ENCODE results near the gene HELZ.
A peak's percentile ranks its signal among the peaks of the same experiment; 100 is the strongest.

Gene HELZ

GRCh38 chr17:67088639-67089038 is 156.4 kb downstream of the HELZ start:
- FAIRE-seq (no peak), DNase-seq (ENCODE audit: insufficient read length, low spot score) (no peak)

GRCh38 chr17:67085406-67085805 is 159.6 kb downstream of the HELZ start:
- DNase-seq (ENCODE audit: insufficient read length, low spot score) (no peak), FAIRE-seq (no peak)

GRCh38 chr17:67082107-67082506 is 162.9 kb downstream of the HELZ start:
- DNase-seq (ENCODE audit: insufficient read length, low spot score) (peak; percentile 22), FAIRE-seq (peak; percentile 37)

- FAIRE-seq (no peak), DNase-seq (ENCODE audit: insufficient read length, low spot score) (no peak)
Observed at GRCh38 chr17:67080804-67081203, 164.2 kb downstream of the HELZ start.

- DNase-seq (ENCODE audit: insufficient read length, low spot score) (no peak), FAIRE-seq (no peak)
Observed at GRCh38 chr17:67079491-67079890, 165.5 kb downstream of the HELZ start.

- DNase-seq (ENCODE audit: insufficient read length, low spot score) (no peak), FAIRE-seq (no peak)
Observed at GRCh38 chr17:67078292-67078691, 166.7 kb downstream of the HELZ start.

GRCh38 chr17:67076290-67076689 is 168.7 kb downstream of the HELZ start:
- DNase-seq (ENCODE audit: insufficient read length, low spot score) = no peak
- no peak for FAIRE-seq

- DNase-seq (ENCODE audit: insufficient read length, low spot score) (no peak), FAIRE-seq (no peak)
Observed at GRCh38 chr17:67074781-67075180, 170.2 kb downstream of the HELZ start.

GRCh38 chr17:67072885-67073284 is 172.1 kb downstream of the HELZ start:
- DNase-seq (ENCODE audit: insufficient read length, low spot score) (no peak), FAIRE-seq (no peak)

- DNase-seq (ENCODE audit: insufficient read length, low spot score) (no peak), FAIRE-seq (no peak)
Observed at GRCh38 chr17:67071595-67071994, 173.4 kb downstream of the HELZ start.

- FAIRE-seq = no peak
- DNase-seq (ENCODE audit: insufficient read length, low spot score) = no peak
Observed at GRCh38 chr17:67069603-67070136, 175.3 kb downstream of the HELZ start.

GRCh38 chr17:67068999-67069398 is 176.0 kb downstream of the HELZ start:
- no peak for FAIRE-seq
- no peak for DNase-seq (ENCODE audit: insufficient read length, low spot score)

- no peak for DNase-seq (ENCODE audit: insufficient read length, low spot score)
- FAIRE-seq = no peak
Observed at GRCh38 chr17:67067571-67068482, 177.2 kb downstream of the HELZ start.

- DNase-seq (ENCODE audit: insufficient read length, low spot score) (no peak), FAIRE-seq (no peak)
Observed at GRCh38 chr17:67066717-67067116, 178.3 kb downstream of the HELZ start.

GRCh38 chr17:67063141-67063540 is 181.9 kb downstream of the HELZ start:
- FAIRE-seq (no peak), DNase-seq (ENCODE audit: insufficient read length, low spot score) (no peak)

- DNase-seq (ENCODE audit: insufficient read length, low spot score) = no peak
- no peak for FAIRE-seq
Observed at GRCh38 chr17:67059372-67059771, 185.6 kb downstream of the HELZ start.

GRCh38 chr17:67058036-67058435 is 187.0 kb downstream of the HELZ start:
- FAIRE-seq (no peak), DNase-seq (ENCODE audit: insufficient read length, low spot score) (no peak)

- no peak for DNase-seq (ENCODE audit: insufficient read length, low spot score)
- FAIRE-seq = no peak
Observed at GRCh38 chr17:67056746-67057490, 188.1 kb downstream of the HELZ start.

- FAIRE-seq = no peak
Observed at GRCh38 chr17:67055811-67056745, 188.9 kb downstream of the HELZ start.

GRCh38 chr17:67055041-67055443 is 190.0 kb downstream of the HELZ start:
- DNase-seq (ENCODE audit: insufficient read length, low spot score) (no peak), FAIRE-seq (no peak)

More at GRCh38 chr17:67055811-67056745, 188.9 kb downstream of the HELZ start:
- DNase-seq (ENCODE audit: insufficient read length, low spot score) = no peak

All from GM19239 (cell line).